HepG2 (cell line): ENCODE data around the gene NEMP2. TPM values are rescaled to one million over a fixed set of nuclear protein-coding genes. Genes with fewer than 3 reads are reported as not detected.
A peak's percentile ranks its signal among the peaks of the same experiment; 100 is the strongest.

ENCODE experiments used
- ATAC-seq: fragments of 200-7000 bp; cut with Tn5 transposase; 3 replicates; pipeline ENCODE4 v1.9.1; 2020; ENCODE audit warnings: mild to moderate bottlenecking, moderate library complexity
- BruUV-seq: library from RNA; stranded (reverse); fragments of 400-500 nt; replicated peaks from 2 replicates; lab custom pipeline; 2021; lab: Mats Ljungman, UMichigan
- CTCF ChIA-PET: fragments of 300-600 bp; formaldehyde crosslinking; extraction: SDS; loops from one replicate; lab custom pipeline; 2021; ENCODE audit warnings: low total read pairs, inconsistent platforms, low intra/inter-chr PET ratio; lab: Yijun Ruan, JAX
- POLR2A ChIA-PET: fragments of 350-600 bp; sonication (Branson Sonifier 250); formaldehyde crosslinking; loops from one replicate; lab custom pipeline; 2020; ENCODE audit warnings: antibody characterized with exemption, inconsistent platforms; lab: Yijun Ruan, JAX
- DNase-seq: peaks from one replicate; pipeline ENCODE4 v3.0.0-alpha.2; 2015; ENCODE audit warnings: low spot score
- FAIRE-seq: peaks from 3 replicates; lab custom pipeline; 2011; peaks lifted over from hg19 to GRCh38; lab: Jason Lieb, UNC
- H2AFZ ChIP-seq: one replicate; pipeline ENCODE4 v1.6.1; 2011; ENCODE audit warnings: low read length, inconsistent platforms
- H3K27ac ChIP-seq: fragments of 300-600 bp; 3 replicates; pipeline ENCODE4 v1.8.0; 2011; ENCODE audit warnings: mixed run types, mild to moderate bottlenecking, mixed read lengths, low read length, inconsistent platforms; ENCODE audit not compliant: insufficient read depth; ENCODE audit errors: extremely low read length
- H3K27me3 ChIP-seq, 2 experiments: fragments of 200-600 bp in 1 of 2; 2 replicates in 1 of 2; 3 replicates in 1 of 2; pipeline versions ENCODE4 v1.6.0 to v1.8.0; 2011; ENCODE audit warnings: low read length in 2 of 2, mild to moderate bottlenecking in 2 of 2, moderate library complexity in 2 of 2, inconsistent platforms in 1 of 2; ENCODE audit not compliant: insufficient read depth in 2 of 2, control insufficient read depth in 1 of 2
- H3K36me3 ChIP-seq, 2 experiments: fragments of 200-600 bp in 1 of 2; replicated peaks in 1 of 2; 2 replicates in 1 of 2; 3 replicates in 1 of 2; pipeline versions ENCODE4 v1.5.1 to v1.8.0; 2011; ENCODE audit warnings: low read length in 2 of 2, inconsistent platforms in 1 of 2; ENCODE audit not compliant: insufficient read depth in 2 of 2, control insufficient read depth in 1 of 2
- H3K4me1 ChIP-seq: 2 replicates; pipeline ENCODE4 v1.5.1; 2012; ENCODE audit warnings: low read length, inconsistent platforms; ENCODE audit not compliant: insufficient read depth
- H3K4me2 ChIP-seq: 2 replicates; pipeline ENCODE4 v1.6.0; 2011; ENCODE audit warnings: low read depth, low read length, inconsistent platforms
- H3K4me3 ChIP-seq, 3 experiments: fragments of 200-600 bp in 1 of 3; sonication (generic), shearing (Covaris generic) in 1 of 3; replicated peaks in 1 of 3; 2 replicates each; pipeline ENCODE4 v1.5.1; 2011 to 2016; ENCODE audit warnings: low read length in 3 of 3, inconsistent platforms in 2 of 3, low read depth in 2 of 3, mild to moderate bottlenecking in 2 of 3, control low read depth in 1 of 3, mixed read lengths in 1 of 3; ENCODE audit not compliant: insufficient read depth in 1 of 3
- H3K79me2 ChIP-seq: one replicate; pipeline ENCODE4 v1.6.1; 2011; ENCODE audit warnings: low read length, inconsistent platforms; ENCODE audit not compliant: insufficient read depth
- H3K9ac ChIP-seq: 2 replicates; pipeline ENCODE4 v1.6.0; 2011; ENCODE audit warnings: mild to moderate bottlenecking, low read depth, low read length, inconsistent platforms; ENCODE audit not compliant: insufficient read depth
- H3K9me3 ChIP-seq: 2 replicates; pipeline ENCODE4 v1.5.1; 2012; ENCODE audit warnings: mild to moderate bottlenecking, low read length
- H4K20me1 ChIP-seq: 2 replicates; pipeline ENCODE4 v1.6.0; 2011; ENCODE audit warnings: inconsistent platforms, mild to moderate bottlenecking, low read length, moderate library complexity; ENCODE audit not compliant: insufficient read depth
- BRF2 ChIP-seq: sonication (generic); formaldehyde crosslinking; IDR thresholded peaks from 2 replicates; pipeline ENCODE4 v1.8.1; 2022; ENCODE audit warnings: mild to moderate bottlenecking, missing genetic modification reagents
- FOXA1 ChIP-seq, 2 experiments: fragments of 450-650 bp in 1 of 2; sonication (generic) in 1 of 2; formaldehyde crosslinking in 1 of 2; IDR thresholded peaks; 2 replicates each; pipeline versions ENCODE4 v1.4.0 to v1.6.1; 2016 to 2020; ENCODE audit warnings: missing genetic modification reagents in 1 of 2
- FOXA3 ChIP-seq: IDR thresholded peaks from 2 replicates; pipeline ENCODE4 v1.6.1; 2016; ENCODE audit warnings: missing genetic modification reagents, missing compliant biosample characterization
- FOXJ3 ChIP-seq: sonication (generic); formaldehyde crosslinking; IDR thresholded peaks from 2 replicates; pipeline ENCODE4 v1.4.0; 2020; ENCODE audit warnings: missing genetic modification reagents, mild to moderate bottlenecking, borderline replicate concordance
- HNF1B ChIP-seq: sonication (generic); formaldehyde crosslinking; IDR thresholded peaks from 2 replicates; pipeline ENCODE4 v1.5.1; 2020; ENCODE audit warnings: mild to moderate bottlenecking, moderate library complexity, missing genetic modification reagents
- POLR2AphosphoS2 ChIP-seq: IDR thresholded peaks from 2 replicates; pipeline ENCODE4 v1.6.1; 2011; ENCODE audit warnings: low read depth, low read length, improper control_type of control experiment
- SNAPC5 ChIP-seq: sonication (generic); formaldehyde crosslinking; IDR thresholded peaks from 2 replicates; pipeline ENCODE4 v1.8.1; 2023; ENCODE audit warnings: mild to moderate bottlenecking, missing genetic modification reagents, borderline replicate concordance
- SP5 ChIP-seq: IDR thresholded peaks from 2 replicates; pipeline ENCODE4 v1.6.1; 2016; ENCODE audit warnings: low read depth, borderline replicate concordance
- ZNF761 ChIP-seq: sonication (generic); formaldehyde crosslinking; conservative IDR thresholded peaks from 2 replicates; pipeline ENCODE4 v1.4.0; 2020; ENCODE audit warnings: mild to moderate bottlenecking, missing genetic modification reagents
- ZSCAN29 ChIP-seq: sonication (generic); formaldehyde crosslinking; conservative IDR thresholded peaks from 2 replicates; pipeline ENCODE4 v1.4.0; 2020; ENCODE audit warnings: mild to moderate bottlenecking, missing genetic modification reagents
- WGBS: methylation state at CpG from one replicate; pipeline ENCODE4 v1.1.6; 2017; ENCODE audit warnings: low lambda C conversion rate; 5-methylcytosine and 5-hydroxymethylcytosine counted together
- in situ Hi-C: cut with HindIII; loops from 2 replicates; pipeline ENCODE4 v1.10.0; 2017; ENCODE audit warnings: low pct_unique_long_range_greater_than_20kb; ENCODE audit not compliant: extremely low pct_ligation_motif_present
- intact Hi-C: fragments of 100-400 bp; cut with micrococcal nuclease; formaldehyde crosslinking; loops from one replicate; pipeline ENCODE4 v1.10.0; 2022; ENCODE audit not compliant: unreplicated experiment
- polyA plus RNA-seq, 8 experiments: library from polyadenylated mRNA; depleted of rRNA in 3 of 8; stranded (reverse) in 7 of 8; unstranded in 1 of 8; fragments of >200 nt; fragmentation: Illumina TruSeq in 4 of 8; extraction: Trizol in 4 of 8; gene quantifications; 2 replicates each; pipeline versions ENCODE4 v1.2.1 to v1.2.3, GENCODE V29; 2011 to 2016; ENCODE audit warnings: low read depth in 4 of 8, missing spikeins in 1 of 8, mixed read lengths in 1 of 8; ENCODE audit not compliant: insufficient read depth in 1 of 8
- total RNA-seq, 5 experiments: library from RNA; depleted of rRNA; stranded (reverse); fragments of >200 nt; fragmentation: Illumina TruSeq; extraction: Trizol; gene quantifications; 2 replicates each; pipeline ENCODE4 v1.2.3, GENCODE V29; 2016; ENCODE audit warnings: low read depth in 1 of 5

NEMP2 gene
- total and polyA plus RNA-seq, 2 of the 13 experiments (the other 11 are each of a cell fraction or from before 2014, with no cell fraction given) = 2.4 to 9.8 TPM

- no peak overlapping the region for H3K9ac ChIP-seq
- ATAC-seq (no peak), DNase-seq (no peak), FAIRE-seq (no peak)
- peaks cover 21% of the 10 kb centered on the region for H3K4me1 ChIP-seq
- no peak overlapping the region for H3K4me2 ChIP-seq
- H3K27me3 ChIP-seq = no peaks in the 10 kb centered on the region
- no TSS peak for BruUV-seq
- no peaks in the 10 kb centered on the region for H3K79me2 ChIP-seq
- no peak overlapping the region for H3K4me3 ChIP-seq
- H2AFZ ChIP-seq = no peak overlapping the region
- CTCF ChIA-PET = no interaction called here
- no peak for TF ChIP-seq ZSCAN29 (CRISPR knock-in tag)
- TF ChIP-seq BRF2 (CRISPR knock-in tag) = no peak
- peak; percentile 51 for TF ChIP-seq FOXA3
- no peak for TF ChIP-seq ZNF761 (CRISPR knock-in tag)
- no peak for TF ChIP-seq FOXA1 (IDR thresholded peaks at IDR 0.05)
- TF ChIP-seq FOXA1 (CRISPR knock-in tag; IDR thresholded peaks at IDR 0.05) = peak; percentile 58
- no peak for TF ChIP-seq FOXJ3 (CRISPR knock-in tag)
- TF ChIP-seq SNAPC5 (CRISPR knock-in tag) = no peak
- TF ChIP-seq POLR2AphosphoS2 = no peak
- TF ChIP-seq SP5 (CRISPR knock-in tag) = no peak
- no peak for TF ChIP-seq HNF1B (CRISPR knock-in tag)
- TF ChIP-seq, all 625 proteins: peak for 2
- in situ Hi-C loops (no loop called here), intact Hi-C loops (no loop called here)
- H4K20me1 ChIP-seq = no peaks in the 10 kb centered on the region
- no peaks in the 10 kb centered on the region for H3K9me3 ChIP-seq
- H3K36me3 ChIP-seq = no peaks in the 10 kb centered on the region
- 95% methylated on average over 1 of the region's 1 CpG for WGBS
- no peak overlapping the region for H3K27ac ChIP-seq
- POLR2A ChIA-PET = no interaction called here
Observed at GRCh38 chr2:190499273-190499672, 35.2 kb downstream of the NEMP2 start.
